ENCODE measurements around the gene OR5K1.

Gene OR5K1

DNA sequence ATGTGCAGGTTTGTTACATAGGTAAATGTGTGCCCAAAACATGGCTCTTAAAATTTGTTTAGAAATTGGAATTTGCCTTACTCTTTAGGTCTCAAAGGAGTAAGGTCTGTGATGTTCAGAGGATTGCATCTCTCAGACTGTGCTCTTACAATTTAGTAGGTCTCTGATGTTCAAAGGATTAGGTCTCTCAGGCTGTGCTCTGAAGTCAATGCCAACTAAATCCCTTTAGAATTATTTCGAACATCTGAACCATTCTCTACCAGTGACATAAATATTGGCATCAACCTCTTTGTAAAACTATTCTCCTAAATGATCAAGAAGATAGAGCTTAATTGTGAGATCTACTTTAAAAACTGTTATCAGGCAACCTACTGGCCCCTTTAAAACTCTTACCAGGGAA lies at the start of gene OR5K1:
Gene OR5K1 (plus strand): TSS at position 301 of the 400 bp plus-strand sequence. CDS start 6,376 bp downstream, outside the sequence.
- no peak for ATAC-seq (replicated peaks)
- Mint-ChIP-seq H3K27me3 (no peaks in the 10 kb centered on the region), H3K27ac (no peak within 1 kb of the TSS), H3K4me3 (no peak within 1 kb of the TSS), H3K4me1 (no peaks in the 10 kb centered on the region), H3K9me3 (peaks cover 5 to 6% of the 10 kb centered on the region in 2 donors), H3K36me3 (no peaks in the 10 kb centered on the region)
- no peak for DNase-seq

DNA sequence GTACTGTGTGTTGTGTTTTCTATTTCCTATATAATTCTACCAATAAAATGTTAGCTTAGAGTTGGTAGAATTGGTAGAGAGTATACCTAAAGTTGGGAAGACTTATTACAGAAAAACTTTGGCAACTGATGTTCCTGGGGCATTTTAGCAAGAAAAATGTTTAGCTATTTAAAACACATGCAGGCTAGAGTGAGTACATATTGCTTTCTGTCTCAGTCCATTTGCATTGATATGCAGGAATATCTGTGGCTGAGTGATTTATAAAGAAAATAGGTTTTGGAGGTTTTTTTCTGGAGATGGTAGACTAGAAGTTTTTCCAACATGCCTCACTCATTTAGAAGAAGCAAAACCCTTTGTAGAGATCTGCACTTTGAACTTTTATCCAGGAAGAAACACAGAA lies 30.4 kb upstream of the OR5K1 start:
- no peak overlapping the region for H3K27ac Mint-ChIP-seq

DNA sequence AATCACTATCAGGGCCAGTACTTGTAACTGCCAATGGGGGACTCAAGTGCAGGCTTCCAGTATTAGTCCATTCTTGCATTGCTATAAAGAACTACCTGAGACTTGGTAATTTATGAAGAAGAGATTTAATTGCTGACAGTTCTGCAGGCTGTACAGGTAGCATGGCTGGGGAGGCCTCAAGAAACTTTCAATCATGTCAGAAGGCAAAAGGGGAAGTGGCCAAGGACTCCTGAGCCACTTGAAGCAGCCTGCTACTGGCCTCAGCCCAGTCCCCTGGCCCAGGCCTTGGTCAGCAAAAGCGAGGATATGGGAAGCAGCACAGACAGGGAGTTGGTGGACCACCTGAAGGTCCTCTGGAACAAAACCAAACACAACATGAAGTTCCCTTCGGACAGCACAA lies 29.2 kb upstream of the OR5K1 start:
- no peak overlapping the region for H3K27ac Mint-ChIP-seq
- H3K4me3 Mint-ChIP-seq, result no peak overlapping the region
- H3K9me3 Mint-ChIP-seq, result peaks cover 17 to 31% of the 10 kb centered on the region in 2 donors
- peaks cover 0 to 3% of the 10 kb centered on the region in 2 donors for H3K36me3 Mint-ChIP-seq
- no peaks in the 10 kb centered on the region for H3K4me1 Mint-ChIP-seq
- no peaks in the 10 kb centered on the region for H3K27me3 Mint-ChIP-seq
- no peak for DNase-seq
- no peak for ATAC-seq (replicated peaks)

More for the DNA sequence above, 30.4 kb upstream of the OR5K1 start:
- Mint-ChIP-seq H3K36me3 (peaks cover 0 to 3% of the 10 kb centered on the region in 2 donors), H3K27me3 (no peaks in the 10 kb centered on the region), H3K4me1 (no peaks in the 10 kb centered on the region), H3K9me3 (peaks cover 20 to 31% of the 10 kb centered on the region in 2 donors), H3K4me3 (no peak overlapping the region)
- no peak for DNase-seq
- ATAC-seq (replicated peaks), result no peak

DNA sequence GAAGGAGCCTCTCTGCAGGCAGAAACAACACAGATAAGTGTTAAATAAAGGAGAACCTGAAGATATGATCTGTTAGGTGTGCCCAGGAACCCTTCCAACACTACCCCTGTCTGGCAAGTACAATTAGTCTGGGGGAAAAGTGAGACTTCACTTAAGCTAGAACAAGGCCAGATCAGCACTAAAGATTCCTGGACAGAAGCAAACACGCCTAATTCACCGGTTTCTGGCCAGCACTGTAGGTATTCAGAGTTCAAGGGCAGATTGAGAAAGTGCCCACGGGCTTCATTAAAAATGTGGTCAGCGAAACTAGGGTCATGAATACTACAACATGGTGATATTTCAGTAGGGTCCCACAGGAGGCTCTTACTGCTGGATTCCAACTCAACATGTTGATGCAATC lies 28.6 kb upstream of the OR5K1 start:
- no peak for DNase-seq
- H3K36me3 Mint-ChIP-seq, result no peaks in the 10 kb centered on the region
- H3K9me3 Mint-ChIP-seq, result peaks cover 11 to 24% of the 10 kb centered on the region in 2 donors
- H3K4me1 Mint-ChIP-seq, result no peaks in the 10 kb centered on the region
- no peak for ATAC-seq (replicated peaks)
- no peak overlapping the region for H3K4me3 Mint-ChIP-seq
- H3K27me3 Mint-ChIP-seq, result no peaks in the 10 kb centered on the region
- no peak overlapping the region for H3K27ac Mint-ChIP-seq

DNA sequence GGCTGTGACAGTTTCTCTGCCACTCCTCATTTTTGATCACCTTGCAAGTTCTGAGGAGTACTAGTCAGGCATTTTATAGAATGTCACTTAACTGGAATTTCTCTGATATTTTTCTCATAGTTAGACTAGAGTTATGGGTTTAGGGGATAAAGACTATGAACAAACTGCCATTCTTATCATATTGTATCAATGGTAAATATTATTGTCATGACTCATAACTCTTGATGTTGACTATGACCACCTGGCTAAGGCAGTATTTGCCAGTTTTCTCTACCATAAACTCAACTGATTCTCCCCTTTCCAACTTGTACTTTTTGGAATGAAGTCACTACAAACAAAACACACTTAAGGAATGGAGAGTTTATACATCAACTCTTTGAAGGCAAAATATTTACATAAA lies 22.7 kb upstream of the OR5K1 start:
- DNase-seq (no peak), ATAC-seq (replicated peaks) (no peak)
- Mint-ChIP-seq H3K4me3 (no peak overlapping the region), H3K27me3 (peaks cover 0 to 3% of the 10 kb centered on the region in 2 donors), H3K4me1 (no peaks in the 10 kb centered on the region), H3K36me3 (no peaks in the 10 kb centered on the region), H3K27ac (no peak overlapping the region), H3K9me3 (no peaks in the 10 kb centered on the region)

DNA sequence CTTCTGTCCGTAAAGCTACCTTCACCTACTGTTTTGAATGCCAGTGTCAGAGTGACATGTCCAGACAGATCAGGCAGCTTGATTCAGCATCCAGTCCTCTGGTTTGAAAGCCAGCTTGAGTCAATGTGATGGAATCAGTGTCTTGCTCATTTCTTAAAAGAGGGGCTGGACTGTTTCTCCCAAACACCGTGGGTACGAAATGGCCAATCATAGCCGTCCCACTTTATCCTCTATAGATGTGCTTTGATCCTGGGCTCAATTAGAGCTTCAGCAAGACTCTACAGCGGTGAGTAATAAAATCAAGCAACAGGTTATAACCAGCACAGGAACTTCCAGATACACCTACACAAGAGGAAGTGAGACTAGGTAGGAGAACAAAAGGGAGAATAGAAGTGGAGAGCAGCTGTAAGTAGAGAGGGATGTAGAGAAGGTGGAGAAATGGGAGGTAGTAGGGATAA lies 17.0 kb upstream of the OR5K1 start:
- Mint-ChIP-seq H3K4me1 (peaks cover 0 to 2% of the 10 kb centered on the region in 2 donors), H3K27ac (no peak overlapping the region), H3K36me3 (no peaks in the 10 kb centered on the region), H3K4me3 (no peak overlapping the region), H3K27me3 (peaks cover 0 to 10% of the 10 kb centered on the region in 2 donors), H3K9me3 (peaks cover 1 to 4% of the 10 kb centered on the region in 2 donors)
- ATAC-seq (replicated peaks) (peak; percentile 57 to 61), DNase-seq (no peak)

DNA sequence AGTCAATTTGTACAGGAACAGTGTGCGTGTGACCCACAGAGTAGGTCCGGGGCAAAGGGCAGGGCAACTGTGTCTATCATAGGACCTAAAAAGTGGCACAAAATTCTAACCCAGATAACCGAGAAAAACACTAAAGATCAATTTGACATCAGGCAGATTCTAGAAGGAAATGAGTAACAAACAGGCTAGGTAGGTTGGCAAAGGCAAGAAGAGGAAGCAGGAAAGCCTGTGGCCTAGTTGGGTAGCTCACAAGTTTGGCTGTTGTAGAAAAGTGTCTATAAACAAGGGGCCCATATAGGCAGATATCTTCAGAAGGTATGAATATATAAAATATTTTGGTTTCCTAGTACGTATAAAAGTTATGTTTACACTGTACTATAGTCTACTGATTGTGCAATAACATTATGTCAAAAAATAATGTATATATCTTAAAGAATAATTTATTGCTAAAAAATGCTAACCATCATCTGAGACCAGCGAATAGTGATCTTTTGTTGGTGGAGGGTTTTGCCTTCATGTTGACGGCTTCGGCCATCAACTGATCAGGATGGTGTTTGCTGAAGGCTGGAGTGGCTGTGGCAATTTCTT lies 13.3 kb upstream of the OR5K1 start:
- no peak for DNase-seq
- Mint-ChIP-seq H3K36me3 (no peaks in the 10 kb centered on the region), H3K27ac (peak overlapping the region; percentile 9), H3K4me3 (no peak overlapping the region), H3K9me3 (peaks cover 1 to 4% of the 10 kb centered on the region in 2 donors), H3K27me3 (peaks cover 0 to 7% of the 10 kb centered on the region in 2 donors), H3K4me1 (peaks cover 0 to 2% of the 10 kb centered on the region in 2 donors)
- no peak for ATAC-seq (replicated peaks)

DNA sequence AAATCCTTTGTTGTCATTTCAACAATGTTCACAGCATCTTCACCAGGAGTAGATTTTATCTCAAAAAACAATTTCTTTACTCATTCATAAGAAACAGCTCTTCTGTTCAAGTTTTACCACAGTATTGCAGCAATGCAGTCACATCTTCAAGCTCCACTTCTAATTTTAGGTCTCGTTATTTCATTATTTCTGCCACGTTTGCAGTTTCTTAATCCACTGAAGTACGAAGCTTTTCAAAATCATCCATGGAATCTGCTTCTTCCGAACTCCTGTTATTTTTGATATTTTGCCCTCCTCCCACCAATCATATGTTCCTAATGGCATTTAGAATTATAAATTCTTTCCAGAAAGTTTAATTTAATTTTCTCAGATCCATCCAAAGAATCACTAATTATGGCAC lies 12.6 kb upstream of the OR5K1 start:
- Mint-ChIP-seq H3K36me3 (no peaks in the 10 kb centered on the region), H3K27me3 (peaks cover 0 to 7% of the 10 kb centered on the region in 2 donors), H3K4me1 (peaks cover 0 to 2% of the 10 kb centered on the region in 2 donors), H3K27ac (no peak overlapping the region), H3K9me3 (peaks cover 1 to 4% of the 10 kb centered on the region in 2 donors), H3K4me3 (no peak overlapping the region)
- no peak for DNase-seq
- ATAC-seq (replicated peaks), result no peak

DNA sequence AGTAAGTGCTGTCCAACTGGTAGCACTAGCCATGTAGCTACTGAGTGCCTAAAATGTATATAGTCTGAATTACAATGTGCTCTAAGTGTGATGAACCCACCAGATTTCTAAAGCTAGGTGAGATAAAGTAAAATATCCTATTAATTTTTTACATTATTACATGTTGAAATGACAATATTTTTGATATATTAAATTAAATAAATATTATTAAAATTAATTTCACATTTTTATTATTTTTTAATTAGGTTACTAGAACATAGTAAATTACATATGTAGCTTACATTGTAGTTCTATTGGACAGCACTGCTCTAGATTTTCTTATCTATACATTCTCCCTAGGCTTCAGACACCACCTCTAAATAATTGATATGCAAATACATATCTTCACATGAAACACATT lies 9.2 kb upstream of the OR5K1 start:
- H3K9me3 Mint-ChIP-seq, result peaks cover 2 to 4% of the 10 kb centered on the region in 2 donors
- H3K4me3 Mint-ChIP-seq, result no peak overlapping the region
- DNase-seq, result no peak
- H3K36me3 Mint-ChIP-seq, result no peaks in the 10 kb centered on the region
- no peaks in the 10 kb centered on the region for H3K4me1 Mint-ChIP-seq
- ATAC-seq (replicated peaks), result no peak
- H3K27me3 Mint-ChIP-seq, result no peaks in the 10 kb centered on the region
- no peak overlapping the region for H3K27ac Mint-ChIP-seq

DNA sequence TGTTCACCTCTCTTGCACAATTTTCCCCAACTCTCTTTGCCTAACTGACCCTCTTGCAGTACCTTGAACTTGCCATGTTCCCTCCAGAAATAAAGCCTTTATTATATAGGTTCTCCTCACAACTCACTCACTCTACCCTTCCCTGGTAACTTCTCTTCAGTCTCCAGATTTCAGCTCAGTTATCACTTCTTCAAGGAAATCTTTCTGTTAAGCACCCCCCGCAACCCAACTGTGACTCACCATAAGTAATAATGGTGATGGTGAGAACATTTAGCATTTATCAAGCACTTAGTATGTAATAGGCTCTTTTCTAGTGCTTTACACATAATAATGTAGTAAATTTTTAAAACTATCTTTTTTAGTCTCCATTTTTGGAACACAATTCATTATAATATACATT lies 8.1 kb upstream of the OR5K1 start:
- H3K9me3 Mint-ChIP-seq, result peaks cover 3 to 6% of the 10 kb centered on the region in 2 donors
- H3K27me3 Mint-ChIP-seq, result no peaks in the 10 kb centered on the region
- no peak overlapping the region for H3K4me3 Mint-ChIP-seq
- DNase-seq (no peak), ATAC-seq (replicated peaks) (no peak)
- no peaks in the 10 kb centered on the region for H3K4me1 Mint-ChIP-seq
- H3K27ac Mint-ChIP-seq, result no peak overlapping the region
- no peaks in the 10 kb centered on the region for H3K36me3 Mint-ChIP-seq

DNA sequence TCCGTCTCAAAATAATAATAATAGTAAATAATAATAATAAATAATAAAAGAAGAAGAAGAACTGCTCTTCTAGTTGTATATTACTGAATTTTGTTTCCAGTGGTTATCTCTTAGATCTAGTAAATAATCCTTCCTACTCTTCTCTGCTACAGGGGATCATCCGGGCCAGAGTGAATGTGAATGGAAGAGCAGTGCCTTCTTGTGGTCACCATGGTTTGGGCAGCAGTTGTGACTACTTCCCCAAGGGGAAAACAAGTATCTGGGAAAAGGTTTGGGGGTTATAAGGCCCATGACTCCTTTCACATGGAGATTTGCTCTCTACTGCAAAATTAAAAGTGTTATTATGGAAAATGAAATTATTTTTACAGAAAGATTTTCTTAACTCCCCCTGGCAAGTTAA lies 5.5 kb upstream of the OR5K1 start:
- Mint-ChIP-seq H3K4me1 (no peaks in the 10 kb centered on the region), H3K4me3 (no peak overlapping the region), H3K27ac (no peak overlapping the region), H3K27me3 (no peaks in the 10 kb centered on the region), H3K9me3 (peaks cover 5 to 6% of the 10 kb centered on the region in 2 donors), H3K36me3 (no peaks in the 10 kb centered on the region)
- no peak for DNase-seq
- ATAC-seq (replicated peaks), result no peak

DNA sequence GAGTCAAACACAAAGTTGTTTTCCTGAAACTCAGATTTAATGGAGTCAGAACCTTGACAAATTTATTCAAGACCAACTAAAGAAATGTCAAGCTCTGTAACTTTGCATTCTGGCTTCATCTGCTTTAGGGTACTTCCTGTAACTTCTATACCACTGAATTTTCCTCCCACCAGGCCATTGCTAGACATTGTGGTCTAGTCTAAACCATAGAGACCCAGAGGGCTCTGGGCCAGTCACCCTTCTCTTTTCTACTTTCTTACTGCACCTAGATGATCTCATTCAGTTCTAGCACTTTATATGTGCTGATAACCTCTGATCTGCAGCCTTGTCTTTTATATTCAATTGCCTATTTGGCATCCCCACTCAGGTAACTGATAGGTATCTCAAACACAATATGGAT lies 2.8 kb upstream of the OR5K1 start:
- H3K9me3 Mint-ChIP-seq, result peaks cover 5 to 6% of the 10 kb centered on the region in 2 donors
- H3K4me1 Mint-ChIP-seq, result no peaks in the 10 kb centered on the region
- H3K27ac Mint-ChIP-seq, result no peak overlapping the region
- H3K27me3 Mint-ChIP-seq, result no peaks in the 10 kb centered on the region
- H3K4me3 Mint-ChIP-seq, result no peak overlapping the region
- H3K36me3 Mint-ChIP-seq, result no peaks in the 10 kb centered on the region
- DNase-seq (no peak), ATAC-seq (replicated peaks) (no peak)

DNA sequence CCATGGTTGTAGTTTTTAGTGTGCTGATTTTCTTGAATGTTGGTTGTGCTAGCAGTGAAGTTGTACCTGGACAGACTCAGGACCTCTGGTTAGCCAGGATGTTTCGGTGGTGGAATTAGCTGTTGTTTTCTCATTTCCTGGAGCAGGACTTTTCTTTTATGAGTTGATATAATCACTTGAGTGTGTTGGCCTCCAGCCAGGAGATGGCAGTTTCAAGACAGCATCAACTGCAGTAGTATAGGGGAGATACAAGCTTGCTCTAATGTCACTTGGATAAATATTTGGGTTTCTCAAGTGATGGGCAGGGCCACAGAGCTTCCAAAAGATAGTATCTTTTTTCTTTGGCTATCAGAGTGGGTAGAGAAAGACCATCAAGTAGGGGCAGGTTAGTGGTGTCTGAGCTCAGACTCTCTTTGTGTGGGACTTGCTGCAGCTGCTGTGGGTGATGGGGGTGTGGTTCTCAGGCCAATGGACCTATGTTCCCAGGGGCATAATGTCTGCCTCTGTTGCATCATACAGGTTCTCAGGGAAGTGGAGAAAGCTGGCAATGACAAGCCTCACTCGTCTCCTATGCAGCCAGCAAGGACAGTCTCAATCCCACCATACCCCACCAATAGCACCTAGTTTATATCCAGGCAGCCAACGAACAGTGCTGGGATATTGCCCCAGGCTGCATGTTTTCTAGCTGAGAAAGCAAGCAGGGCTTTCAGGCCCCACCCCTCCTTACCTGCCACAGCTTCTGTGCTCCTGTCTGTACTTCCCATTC lies 19.9 kb downstream of the OR5K1 start:
- H3K27ac Mint-ChIP-seq, result no peak overlapping the region
- H3K4me3 Mint-ChIP-seq, result no peak overlapping the region
- H3K36me3 Mint-ChIP-seq, result peaks cover 0 to 18% of the 10 kb centered on the region in 2 donors
- DNase-seq (no peak), ATAC-seq (replicated peaks) (no peak)
- H3K27me3 Mint-ChIP-seq, result peaks cover 4 to 5% of the 10 kb centered on the region in 2 donors
- no peaks in the 10 kb centered on the region for H3K4me1 Mint-ChIP-seq
- H3K9me3 Mint-ChIP-seq, result peaks cover 24 to 26% of the 10 kb centered on the region in 2 donors

DNA sequence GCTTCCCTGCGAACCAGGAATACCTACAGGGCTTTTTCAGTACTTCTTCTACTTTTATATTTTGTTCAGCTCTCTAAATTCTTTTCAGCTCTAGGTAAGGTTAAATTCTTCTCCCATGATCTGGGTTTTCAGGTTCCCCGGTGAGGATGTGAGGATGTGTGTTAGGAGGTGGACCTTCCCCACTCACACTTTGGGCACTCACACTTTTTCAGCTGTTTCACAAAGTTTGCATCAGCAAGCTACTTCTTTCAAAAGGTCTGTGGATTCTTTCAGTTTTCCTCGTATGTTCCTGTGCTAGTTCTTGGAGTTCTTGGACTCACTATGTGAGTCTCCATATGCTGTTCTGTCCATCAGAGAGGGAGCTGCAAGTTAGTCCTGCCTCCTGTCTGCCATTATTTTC lies 20.6 kb downstream of the OR5K1 start:
- Mint-ChIP-seq H3K36me3 (peaks cover 0 to 24% of the 10 kb centered on the region in 2 donors), H3K9me3 (peaks cover 30% of the 10 kb centered on the region in 2 donors), H3K27me3 (peaks cover 4 to 11% of the 10 kb centered on the region in 2 donors), H3K27ac (no peak overlapping the region), H3K4me3 (no peak overlapping the region), H3K4me1 (no peaks in the 10 kb centered on the region)
- ATAC-seq (replicated peaks) (no peak), DNase-seq (no peak)

DNA sequence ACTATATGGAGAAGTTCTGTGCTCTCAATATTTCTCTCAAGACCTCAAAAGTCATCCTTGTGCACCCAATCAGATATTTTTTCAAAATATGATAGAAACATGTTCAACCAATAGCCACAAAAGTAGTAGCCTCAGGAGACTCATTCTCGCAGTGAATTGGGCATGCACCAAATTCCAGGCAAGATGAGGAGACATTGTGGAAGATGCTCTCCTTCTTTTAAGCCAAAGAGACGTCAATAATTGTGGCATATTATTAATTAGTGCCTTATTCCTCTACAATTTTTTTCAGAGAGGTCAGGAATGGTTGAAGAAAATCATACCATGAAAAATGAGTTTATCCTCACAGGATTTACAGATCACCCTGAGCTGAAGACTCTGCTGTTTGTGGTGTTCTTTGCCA lies 34.4 kb downstream of the OR5K1 start, which contains the start of gene OR5K2:
Gene OR5K2 (plus strand): TSS at position 301 of the 400 bp plus-strand sequence. CDS start 0 bp downstream, at position 301.
- ATAC-seq (replicated peaks), result no peak
- peaks cover 2 to 8% of the 10 kb centered on the region in 2 donors for H3K36me3 Mint-ChIP-seq
- no peak within 1 kb of the TSS for H3K4me3 Mint-ChIP-seq

More for the DNA sequence above, 34.4 kb downstream of the OR5K1 start, which contains the start of gene OR5K2:
- peaks cover 0 to 3% of the 10 kb centered on the region in 2 donors for H3K27me3 Mint-ChIP-seq
- no peak for DNase-seq
- H3K9me3 Mint-ChIP-seq, result no peaks in the 10 kb centered on the region
- H3K27ac Mint-ChIP-seq, result no peak within 1 kb of the TSS
- no peaks in the 10 kb centered on the region for H3K4me1 Mint-ChIP-seq

Data from stimulated activated naive B cell treated with anti-CD40 and anti-IgM and Interleukin-4, amounts not matched to agents 10 μg/mL and 1 μg/mL and 100 μg/mL, for 72 hours (primary cell).